Measurements from ENCODE around the gene C2orf81. TPM values are rescaled to one million over a fixed set of nuclear protein-coding genes. Genes with fewer than 3 reads are reported as not detected.
"Not testable (repeated sequence)": the region's sequence is repeated elsewhere in the genome, so short reads cannot be mapped to it uniquely, and the experiment has no call there.

The C2orf81 gene
- total RNA-seq, 8 experiments from 2014 or later, result 1.6 to 5.8 (median 2.7) TPM

DNA sequence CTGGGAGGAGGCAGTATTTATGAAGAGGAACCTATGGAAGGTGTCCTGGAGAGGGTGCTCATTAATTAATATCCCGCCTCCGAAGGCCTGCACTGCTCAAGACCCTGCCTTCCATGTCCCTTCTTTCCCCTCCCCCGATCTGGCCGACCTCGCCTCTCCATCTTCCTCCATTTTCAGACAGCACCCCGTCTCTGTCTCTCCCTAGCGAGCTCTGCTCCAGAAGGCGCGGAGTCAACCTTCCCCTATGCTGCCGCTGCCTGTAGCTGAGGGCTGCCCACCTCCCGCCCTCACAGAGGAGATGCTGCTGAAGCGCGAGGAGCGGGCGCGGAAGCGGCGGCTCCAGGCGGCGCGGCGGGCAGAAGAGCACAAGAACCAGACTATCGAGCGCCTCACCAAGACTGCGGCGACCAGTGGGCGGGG is 35.7 kb upstream of the C2orf81 start:
- peaks cover 14 to 16% of the 10 kb centered on the region in 2 donors for H3K4me1 ChIP-seq (replicated peaks in 1 of 2)
- peak overlapping the region; percentile 80 to 87 for H3K27ac ChIP-seq
- 0 to 7% (median 2%) methylated on average over 1 to 7 of the region's 27 CpGs; no CpG with 5 or more reads in 4 of the 10 experiments for WGBS, 10 experiments
- peak overlapping the region; percentile 45 to 81 (median 62) for H3K4me3 ChIP-seq
- in situ Hi-C loops (cut with MboI; ENCODE audit: low pct_unique_long_range_greater_than_20kb in 2 of 9, low sequenced_read_pairs in 9 of 9, unreplicated experiment in 9 of 9), result no loop called here
- ATAC-seq (replicated peaks in 6 of 8), result no peak

DNA sequence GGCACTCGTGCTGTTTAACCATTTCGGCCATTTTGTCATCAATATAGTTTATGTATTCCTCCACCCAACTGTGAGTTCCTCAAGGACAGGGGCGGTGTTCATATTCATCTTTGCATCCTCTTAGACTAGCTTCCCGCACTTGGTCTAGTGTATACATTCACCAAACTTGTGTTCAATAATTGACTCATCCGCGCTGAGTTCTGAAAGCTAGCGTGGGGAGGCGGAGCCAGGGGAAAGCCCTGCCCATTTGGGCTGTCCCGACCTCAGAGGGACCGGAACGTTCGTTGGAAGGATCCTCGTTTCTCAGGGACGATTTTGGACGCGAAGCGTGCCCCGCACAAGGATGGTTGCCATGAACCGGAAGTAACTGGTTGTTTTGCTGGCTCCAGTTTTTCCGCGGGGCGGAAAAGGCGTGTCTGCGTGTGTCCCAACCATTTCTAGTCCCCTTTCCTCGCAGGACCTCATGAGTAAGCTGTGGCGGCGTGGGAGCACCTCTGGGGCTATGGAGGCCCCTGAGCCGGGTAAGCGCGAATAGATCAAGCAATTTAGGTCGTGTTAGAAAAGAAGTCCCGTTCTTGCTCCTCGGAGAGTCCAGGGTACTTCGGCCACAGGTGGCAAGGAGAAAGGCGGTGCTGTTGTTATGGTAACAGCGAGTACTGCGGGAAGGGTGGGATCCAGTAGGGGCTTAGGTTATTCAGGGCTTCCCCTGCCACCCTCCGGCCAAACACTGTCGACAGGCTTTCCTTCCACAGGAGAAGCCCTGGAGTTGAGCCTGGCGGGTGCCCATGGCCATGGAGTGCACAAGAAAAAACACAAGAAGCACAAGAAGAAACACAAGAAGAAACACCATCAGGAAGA is 33.5 kb upstream of the C2orf81 start, which contains the start of gene INO80B:
Gene INO80B (plus strand): TSS at position 434 of the 858 bp plus-strand sequence. CDS start 30 bp downstream, at position 464.
- Histone ChIP-seq H3K27ac (peak within 1 kb of the TSS in 1 of 2 donors; percentile 2), H3K4me1 (replicated peaks in 1 of 2) (peaks cover 14 to 16% of the 10 kb centered on the region in 2 donors), H3K4me3 (peak within 1 kb of the TSS; percentile 48 to 79 (median 53))
- in situ Hi-C loops (cut with MboI; ENCODE audit: low pct_unique_long_range_greater_than_20kb in 2 of 9, low sequenced_read_pairs in 9 of 9, unreplicated experiment in 9 of 9), result no loop called here
- WGBS, 10 experiments, result 1 to 20% (median 5%) methylated on average over 1 to 26 of the region's 40 CpGs
- peak; percentile 42 to 51 (median 46) for ATAC-seq (replicated peaks in 6 of 8)

DNA sequence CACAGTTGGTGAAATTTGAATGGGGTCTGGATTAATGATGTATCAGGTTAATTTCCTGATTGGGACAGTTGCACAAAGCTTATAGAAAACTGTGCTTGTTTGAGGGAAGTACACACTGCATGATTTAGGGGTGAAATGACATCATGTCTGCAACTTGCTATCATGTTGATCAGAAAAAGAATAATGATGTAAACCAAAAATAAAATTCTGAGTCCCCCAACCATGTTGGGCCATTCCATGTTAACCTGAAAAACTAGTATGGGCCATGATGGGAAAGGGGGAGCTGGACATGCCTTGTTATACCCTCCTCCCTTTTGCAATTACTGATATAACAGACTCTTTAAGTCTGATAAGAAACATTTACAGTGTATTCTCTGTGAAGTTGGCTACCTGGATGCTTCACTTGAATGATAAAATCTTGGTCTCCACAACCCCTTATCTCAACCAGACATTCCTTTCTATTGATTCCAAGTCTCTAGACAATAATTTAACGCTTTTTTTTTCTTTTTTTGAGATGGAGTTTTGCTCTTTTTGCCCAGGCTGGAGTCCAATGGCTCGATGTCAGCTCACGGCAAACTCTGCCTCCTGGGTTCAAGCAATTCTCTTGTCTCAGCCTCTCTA is 29.3 kb upstream of the C2orf81 start:
- in situ Hi-C loops (cut with MboI; ENCODE audit: low pct_unique_long_range_greater_than_20kb in 2 of 9, low sequenced_read_pairs in 9 of 9, unreplicated experiment in 9 of 9), result no loop called here
- ATAC-seq (replicated peaks in 6 of 8), result no peak
- WGBS, 10 experiments, result 25 to 73% (median 55%) methylated on average over 1 to 3 of the region's 3 CpGs; no CpG with 5 or more reads in 4 of the 10 experiments
- Histone ChIP-seq H3K27ac (no peak overlapping the region), H3K4me3 (no peak overlapping the region), H3K4me1 (replicated peaks in 1 of 2) (peaks cover 2 to 4% of the 10 kb centered on the region in 2 donors)

DNA sequence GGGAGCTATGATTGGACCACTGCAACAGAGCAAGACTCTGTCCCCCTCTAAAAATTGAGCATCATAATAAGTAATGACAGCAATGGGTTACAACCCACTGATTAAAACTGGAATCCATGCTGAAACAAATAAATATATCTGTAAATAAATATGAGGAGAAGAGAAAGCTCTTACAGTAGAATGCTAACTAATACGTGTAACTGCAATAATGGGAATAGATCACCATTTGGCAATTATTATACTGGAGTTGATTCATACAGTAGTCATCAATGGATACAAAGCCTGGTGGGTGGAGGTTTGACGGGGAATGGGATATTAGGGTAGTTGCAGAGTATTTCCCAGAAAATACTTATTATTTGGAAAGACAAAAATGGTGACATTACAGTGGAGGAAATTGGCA is 27.4 kb upstream of the C2orf81 start:
- no peak overlapping the region for H3K27ac ChIP-seq
- ATAC-seq (replicated peaks in 6 of 8), result no peak
- no peak overlapping the region for H3K4me3 ChIP-seq
- WGBS, 10 experiments, result 0 to 93% (median 57%) methylated on average over 1 to 2 of the region's 2 CpGs; no CpG with 5 or more reads in 3 of the 10 experiments
- in situ Hi-C loops (cut with MboI; ENCODE audit: low pct_unique_long_range_greater_than_20kb in 2 of 9, low sequenced_read_pairs in 9 of 9, unreplicated experiment in 9 of 9), result no loop called here
- H3K4me1 ChIP-seq (replicated peaks in 1 of 2), result no peaks in the 10 kb centered on the region

DNA sequence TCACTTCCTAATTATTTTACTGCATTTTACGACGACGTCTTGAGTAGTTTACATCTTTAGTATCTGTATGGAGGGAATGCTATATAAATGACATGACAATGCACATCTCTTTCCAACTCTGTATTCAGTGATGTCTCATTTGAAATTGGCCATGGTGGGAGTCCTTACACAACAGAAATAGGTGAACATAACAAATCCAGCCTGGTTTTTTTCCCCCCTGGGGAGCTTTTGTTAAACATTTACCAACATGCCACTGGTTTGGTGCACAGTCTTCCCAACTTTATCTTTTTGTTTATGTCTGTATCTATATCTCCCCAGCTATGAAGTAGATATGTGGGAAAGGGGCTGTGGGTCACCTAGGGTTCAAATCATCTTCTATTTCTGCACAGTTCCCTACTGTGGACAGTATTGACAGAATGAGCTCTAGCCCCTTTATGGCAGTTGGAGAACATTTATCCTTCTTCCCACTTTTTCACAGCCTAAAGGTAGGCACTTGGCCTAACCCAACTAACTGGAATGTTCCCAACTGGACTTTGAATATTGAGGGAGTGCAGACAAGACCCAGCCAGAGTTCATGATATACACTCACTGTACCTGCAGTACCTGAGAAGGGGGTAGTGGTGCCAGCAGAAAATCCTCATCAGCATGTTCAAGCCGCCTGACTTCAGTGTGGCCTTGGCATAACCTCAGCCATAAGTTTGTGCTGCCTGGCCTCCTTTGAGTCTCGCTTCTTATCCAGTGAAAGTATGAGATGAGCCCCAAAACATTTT is 26.0 kb upstream of the C2orf81 start:
- in situ Hi-C loops (cut with MboI; ENCODE audit: low pct_unique_long_range_greater_than_20kb in 2 of 9, low sequenced_read_pairs in 9 of 9, unreplicated experiment in 9 of 9), result no loop called here
- ATAC-seq (replicated peaks in 6 of 8), result no peak
- no peaks in the 10 kb centered on the region for H3K4me1 ChIP-seq (replicated peaks in 1 of 2)
- no peak overlapping the region for H3K4me3 ChIP-seq
- no peak overlapping the region for H3K27ac ChIP-seq
- WGBS, 10 experiments, result 56 to 95% (median 79%) methylated on average over 3 to 5 of the region's 5 CpGs; no CpG with 5 or more reads in 3 of the 10 experiments

DNA sequence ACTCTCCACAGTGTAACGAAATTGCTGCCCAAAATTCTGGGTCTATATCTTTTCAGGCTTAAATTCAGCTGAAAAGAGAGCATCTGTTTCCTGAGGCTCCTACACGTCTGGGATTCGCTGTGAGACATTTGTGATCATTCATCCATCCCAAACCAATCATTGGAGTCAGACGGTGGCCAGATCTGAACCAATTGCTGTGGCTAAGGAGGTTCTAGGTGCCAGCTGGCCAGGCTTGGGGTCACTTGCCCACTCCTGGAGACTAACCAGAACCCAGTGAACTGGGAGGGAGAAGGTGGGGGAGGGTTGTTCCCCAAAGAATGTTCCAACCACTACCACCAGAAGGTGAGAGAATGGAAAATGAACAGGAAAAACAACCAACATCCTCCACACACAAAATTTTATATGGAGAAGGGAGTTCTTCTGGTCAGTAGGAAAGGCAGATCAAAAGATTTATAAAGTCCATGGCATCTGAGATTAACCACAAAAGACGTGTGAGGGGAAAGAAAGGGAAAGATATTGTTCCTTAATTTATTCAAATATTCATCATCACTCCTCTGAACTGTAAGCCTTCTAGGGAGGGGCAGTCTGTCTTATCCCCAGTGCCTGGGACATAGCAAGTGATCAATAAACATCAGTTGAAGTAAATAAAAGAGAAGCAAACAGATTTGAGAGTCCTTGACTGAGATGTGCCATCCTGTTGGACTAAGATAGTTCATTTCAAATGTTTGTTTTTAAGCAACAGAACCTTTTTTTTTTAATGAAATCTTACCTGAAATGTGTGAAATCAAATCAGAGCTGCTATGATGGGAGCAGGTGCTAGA is 23.3 kb upstream of the C2orf81 start:
- WGBS, 10 experiments, result 0 to 80% (median 48%) methylated on average over 1 to 4 of the region's 5 CpGs
- H3K27ac ChIP-seq, result no peak overlapping the region
- no peak for ATAC-seq (replicated peaks in 6 of 8)

DNA sequence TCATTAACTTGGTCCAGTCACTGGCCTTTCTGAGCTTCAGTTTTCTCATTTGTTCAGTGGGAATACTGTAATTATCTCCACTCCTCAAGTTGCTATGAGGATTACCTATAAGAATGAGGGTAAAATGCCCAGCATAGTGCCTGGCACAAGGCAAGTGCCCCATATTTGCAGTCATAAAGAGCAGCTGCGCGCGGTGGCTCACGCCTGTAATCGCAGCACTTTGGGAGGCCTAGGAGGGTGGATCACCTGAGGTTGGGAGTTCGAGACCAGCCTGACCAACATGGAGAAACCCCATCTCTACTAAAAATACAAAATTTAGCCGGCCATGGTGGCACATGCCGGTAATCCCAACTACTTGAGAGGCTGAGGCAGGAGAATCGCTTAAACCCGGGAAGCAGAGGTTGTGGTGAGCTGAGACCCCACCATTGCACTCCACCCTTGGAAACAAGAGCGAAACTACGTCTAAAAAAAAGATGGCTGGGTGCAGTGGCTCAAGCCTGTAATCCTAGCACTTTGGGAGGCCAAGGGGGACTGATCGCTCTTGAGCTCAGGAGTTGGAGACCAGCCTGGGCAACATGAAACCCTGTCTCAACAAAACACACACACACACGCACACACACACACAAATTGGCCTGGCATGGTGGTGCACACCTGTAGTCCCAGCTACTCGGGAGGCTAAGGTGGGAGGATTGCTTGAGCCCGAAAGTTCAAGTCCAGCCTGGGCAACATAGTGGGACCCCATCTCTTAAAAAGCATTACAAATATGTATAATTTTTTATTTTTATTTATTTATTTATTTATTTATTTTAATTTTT is 21.3 kb upstream of the C2orf81 start:
- H3K27ac ChIP-seq; in situ Hi-C loops (cut with MboI; ENCODE audit: low pct_unique_long_range_greater_than_20kb in 2 of 9, low sequenced_read_pairs in 9 of 9, unreplicated experiment in 9 of 9); H3K4me3 ChIP-seq; ATAC-seq (replicated peaks in 6 of 8): not testable (repeated sequence)
- H3K4me1 ChIP-seq (replicated peaks in 1 of 2), result peaks cover 17 to 18% of the 10 kb centered on the region in 2 donors
- WGBS, 10 experiments, result 67 to 100% (median 90%) methylated on average over 2 to 13 of the region's 16 CpGs; no CpG with 5 or more reads in 1 of the 10 experiments

More for the DNA sequence above, 23.3 kb upstream of the C2orf81 start:
- peaks cover 6 to 9% of the 10 kb centered on the region in 2 donors for H3K4me1 ChIP-seq (replicated peaks in 1 of 2)
- in situ Hi-C loops (cut with MboI; ENCODE audit: low pct_unique_long_range_greater_than_20kb in 2 of 9, low sequenced_read_pairs in 9 of 9, unreplicated experiment in 9 of 9), result no loop called here
- H3K4me3 ChIP-seq, result no peak overlapping the region

DNA sequence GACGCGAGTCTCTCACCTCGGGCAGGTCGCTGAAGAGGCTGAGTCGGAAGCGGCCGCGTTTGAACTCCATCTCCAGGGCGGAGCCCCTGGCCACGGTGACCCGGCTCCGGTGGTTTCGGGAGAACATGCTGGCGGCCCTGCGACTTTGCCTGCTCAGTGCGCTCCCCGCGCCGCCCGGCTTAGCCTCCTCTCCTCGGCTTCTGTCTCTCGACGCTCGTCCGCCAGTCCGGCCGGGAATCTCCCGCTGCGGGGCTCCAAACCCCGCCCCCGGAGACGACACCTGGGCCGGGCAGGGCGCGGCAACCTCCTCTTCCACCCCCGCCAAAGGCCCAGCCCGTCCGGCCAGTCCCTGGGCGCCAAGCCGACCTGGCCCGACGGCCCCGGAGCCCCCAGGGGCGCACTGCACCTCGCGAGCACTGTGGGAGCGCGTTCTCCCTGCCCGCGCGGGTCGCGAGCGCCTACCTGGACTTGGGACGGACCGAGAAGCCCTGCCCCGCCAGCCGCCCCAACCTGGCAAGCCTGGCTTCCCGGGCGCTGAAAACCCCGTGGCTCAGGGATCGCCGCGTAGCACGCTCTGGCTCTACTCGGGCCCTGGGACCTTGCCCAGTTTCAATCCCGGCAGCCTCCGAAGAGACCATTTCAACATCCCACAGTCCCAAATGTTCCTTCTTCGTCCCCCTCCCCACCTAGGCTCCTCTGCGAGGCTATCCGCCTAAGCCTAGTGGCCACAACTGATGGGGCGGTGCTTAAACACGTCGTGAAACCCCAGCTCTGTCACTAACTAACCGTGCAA is 20.5 kb upstream of the C2orf81 start, which contains the start of gene RTKN:
Gene RTKN (minus strand): TSS at position 248 of the 793 bp plus-strand sequence. CDS start 121 bp downstream, at position 127.
- in situ Hi-C loops (cut with MboI; ENCODE audit: low pct_unique_long_range_greater_than_20kb in 2 of 9, low sequenced_read_pairs in 9 of 9, unreplicated experiment in 9 of 9), result no loop called here
- 24 to 80% (median 40%) methylated on average over 1 to 20 of the region's 75 CpGs; no CpG with 5 or more reads in 4 of the 10 experiments for WGBS, 10 experiments
- Histone ChIP-seq H3K27ac (no peak within 1 kb of the TSS), H3K4me3 (peak within 1 kb of the TSS in 1 of 5 donors; percentile 30), H3K4me1 (replicated peaks in 1 of 2) (peaks cover 17 to 18% of the 10 kb centered on the region in 2 donors)
- ATAC-seq (replicated peaks in 6 of 8), result peak in 2 of 8 experiments; percentile 0 to 3

DNA sequence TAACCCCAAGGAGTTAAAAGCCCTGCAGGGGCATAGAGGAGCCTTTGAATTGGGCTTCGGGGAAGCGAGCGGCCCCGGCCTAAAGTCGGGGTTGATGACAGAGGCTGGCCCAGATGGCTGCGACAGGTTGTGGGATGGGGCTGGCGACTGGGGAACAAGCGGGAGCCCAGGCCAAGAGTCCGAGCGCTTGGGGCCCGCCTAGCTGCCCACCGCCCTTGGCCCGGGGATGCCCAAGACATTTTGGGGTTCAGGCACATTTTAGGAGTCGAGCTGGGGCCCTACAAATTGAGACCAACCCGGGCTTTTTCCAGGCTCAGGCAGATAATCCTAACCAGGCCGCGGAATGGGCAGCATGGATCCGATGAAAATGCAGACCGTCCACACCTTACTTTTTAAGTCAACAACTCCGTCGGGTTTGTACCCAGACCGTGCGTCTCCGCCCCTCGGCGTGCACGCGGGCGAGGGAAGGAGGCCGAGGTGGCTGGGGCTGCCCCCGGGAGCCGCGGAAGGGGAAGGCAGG is 19.8 kb upstream of the C2orf81 start:
- in situ Hi-C loops (cut with MboI; ENCODE audit: low pct_unique_long_range_greater_than_20kb in 2 of 9, low sequenced_read_pairs in 9 of 9, unreplicated experiment in 9 of 9), result no loop called here
- no peak for ATAC-seq (replicated peaks in 6 of 8)
- 0 to 45% (median 20%) methylated on average over 1 to 18 of the region's 33 CpGs; no CpG with 5 or more reads in 3 of the 10 experiments for WGBS, 10 experiments
- peaks cover 17 to 18% of the 10 kb centered on the region in 2 donors for H3K4me1 ChIP-seq (replicated peaks in 1 of 2)
- H3K27ac ChIP-seq, result no peak overlapping the region
- H3K4me3 ChIP-seq, result no peak overlapping the region

DNA sequence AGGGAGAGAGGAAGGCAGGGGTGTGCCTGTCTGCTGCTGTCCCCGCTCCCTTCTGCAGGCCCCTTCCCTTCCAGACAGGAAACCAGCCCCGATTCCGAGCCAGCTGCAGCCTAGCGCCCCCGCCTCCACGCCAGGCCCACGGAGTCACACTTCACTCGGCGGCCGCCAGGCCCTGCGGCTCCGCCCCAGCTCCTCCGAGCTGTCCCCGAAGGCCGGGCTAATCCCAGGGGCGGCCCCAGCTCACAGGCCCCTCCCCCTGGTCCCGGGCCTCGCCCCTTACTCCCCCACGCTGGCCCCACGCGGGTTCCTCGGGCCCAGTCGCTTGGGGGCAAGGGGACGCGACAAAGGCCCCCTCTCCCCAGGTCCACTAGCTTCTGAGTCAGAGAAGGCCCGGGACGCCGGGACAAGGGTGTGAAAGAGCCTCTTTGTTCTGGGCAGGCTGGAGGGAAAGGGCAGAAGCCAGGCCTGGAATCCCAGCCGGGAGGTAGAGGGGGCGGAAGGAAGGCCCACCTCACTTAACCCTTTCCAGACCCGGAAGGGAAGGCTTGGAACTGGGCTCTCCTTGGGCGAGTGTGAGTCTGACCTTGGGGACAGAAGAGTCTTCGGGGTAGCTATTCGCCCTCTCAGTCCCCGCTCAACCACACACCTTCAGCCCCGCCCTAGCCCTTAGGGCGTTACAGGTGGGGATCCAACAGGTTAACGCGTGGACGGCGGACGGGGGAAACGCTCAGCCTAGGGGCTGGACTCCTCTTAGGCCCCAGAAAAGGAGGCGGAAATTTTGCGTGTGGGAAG is 19.2 kb upstream of the C2orf81 start:
- peak overlapping the region; percentile 9 to 32 (median 28) for H3K4me3 ChIP-seq
- in situ Hi-C loops (cut with MboI; ENCODE audit: low pct_unique_long_range_greater_than_20kb in 2 of 9, low sequenced_read_pairs in 9 of 9, unreplicated experiment in 9 of 9), result no loop called here
- peaks cover 17 to 18% of the 10 kb centered on the region in 2 donors for H3K4me1 ChIP-seq (replicated peaks in 1 of 2)
- peak overlapping the region in 1 of 2 donors; percentile 5 for H3K27ac ChIP-seq
- ATAC-seq (replicated peaks in 6 of 8), result peak; percentile 91 to 97 (median 96)
- WGBS, 10 experiments, result 0 to 67% (median 27%) methylated on average over 1 to 3 of the region's 45 CpGs; no CpG with 5 or more reads in 3 of the 10 experiments
